SIG-M5 (cell line): ENCODE data around the gene MPIG6B.

ENCODE experiments used
- DNase-seq: peaks from one replicate; lab custom pipeline; 2025; lab: John Stamatoyannopoulos, UW

The MPIG6B gene

GRCh38 chr6:31722173-31722572 is 1.0 kb upstream of the MPIG6B start:
- DNase-seq = no peak

GRCh38 chr6:31723980-31724691 is 963 bp downstream of the MPIG6B start:
- no peak for DNase-seq

- no peak for DNase-seq
Observed at GRCh38 chr6:31725502-31726350, 2.6 kb downstream of the MPIG6B start.

GRCh38 chr6:31727034-31727716 is 4.0 kb downstream of the MPIG6B start:
- peak; percentile 44 for DNase-seq

- no peak for DNase-seq
Observed at GRCh38 chr6:31727717-31728671, 4.8 kb downstream of the MPIG6B start.

- no peak for DNase-seq
Observed at GRCh38 chr6:31728767-31729514, 5.8 kb downstream of the MPIG6B start, which contains the start of gene DDAH2. Gene DDAH2, minus strand, starts transcription at chr6:31729299. Its CDS starts 138 bp downstream, at chr6:31729161.

GRCh38 chr6:31729515-31729978 is 6.4 kb downstream of the MPIG6B start:
- DNase-seq = no peak

GRCh38 chr6:31729979-31730630 is 6.9 kb downstream of the MPIG6B start:
- no peak for DNase-seq

GRCh38 chr6:31730631-31731086 is 7.5 kb downstream of the MPIG6B start:
- DNase-seq = no peak

- no peak for DNase-seq
Observed at GRCh38 chr6:31732029-31732428, 8.9 kb downstream of the MPIG6B start.

GRCh38 chr6:31733734-31734133 is 10.6 kb downstream of the MPIG6B start:
- DNase-seq = no peak

- DNase-seq = no peak
Observed at GRCh38 chr6:31734247-31734820, 11.2 kb downstream of the MPIG6B start.

GRCh38 chr6:31734821-31735406 is 11.7 kb downstream of the MPIG6B start:
- DNase-seq = no peak

GRCh38 chr6:31736021-31736767 is 13.0 kb downstream of the MPIG6B start, which contains the start of gene CLIC1:
Gene CLIC1, minus strand, starts transcription at chr6:31736530. Its CDS starts 230 bp downstream, at chr6:31736300.
- DNase-seq = peak; percentile 42

GRCh38 chr6:31736768-31737314 is 13.7 kb downstream of the MPIG6B start:
- no peak for DNase-seq

GRCh38 chr6:31737315-31737990 is 14.3 kb downstream of the MPIG6B start:
- DNase-seq = peak; percentile 1
